Small intestine (tissue), 7 donors: ENCODE data around the gene HKDC1. TPM values are rescaled to one million over a fixed set of nuclear protein-coding genes. Genes with fewer than 3 reads are reported as not detected.

ENCODE experiments used
- DNase-seq, 2 donors: peaks; one replicate each; pipeline versions ENCODE4 v3.0.0 to v3.0.0-alpha.2; 2013
- FAIRE-seq: peaks from 2 replicates; lab custom pipeline; 2012; peaks lifted over from hg19 to GRCh38; lab: Jason Lieb, UNC
- H3K27ac ChIP-seq, 3 donors: one replicate each; pipeline ENCODE4 v1.5.1; 2013; ENCODE audit warnings: low read length in 2 of 3, mild to moderate bottlenecking in 2 of 3, control low read depth in 1 of 3, inconsistent platforms in 1 of 3, low read depth in 1 of 3, moderate library complexity in 1 of 3
- H3K27me3 ChIP-seq, 3 donors: one replicate each; pipeline ENCODE4 v1.6.1; 2013; ENCODE audit warnings: low read length in 3 of 3, inconsistent platforms in 1 of 3; ENCODE audit not compliant: control insufficient read depth in 3 of 3, insufficient read depth in 3 of 3
- H3K36me3 ChIP-seq, 3 donors: one replicate each; pipeline ENCODE4 v1.6.1; 2013; ENCODE audit warnings: low read length in 3 of 3, inconsistent platforms in 1 of 3, low read depth in 1 of 3, mild to moderate bottlenecking in 1 of 3, moderate library complexity in 1 of 3; ENCODE audit not compliant: control insufficient read depth in 3 of 3, insufficient read depth in 2 of 3
- H3K4me1 ChIP-seq, 3 donors: one replicate each; pipeline ENCODE4 v1.6.1; 2013; ENCODE audit warnings: low read length in 2 of 3, inconsistent platforms in 1 of 3, low read depth in 1 of 3, mild to moderate bottlenecking in 1 of 3, moderate library complexity in 1 of 3; ENCODE audit not compliant: control insufficient read depth in 3 of 3, insufficient read depth in 2 of 3
- H3K4me3 ChIP-seq, 3 donors: one replicate each; pipeline ENCODE4 v1.5.1; 2013; ENCODE audit warnings: low read length in 3 of 3, control low read depth in 1 of 3, inconsistent platforms in 1 of 3, low read depth in 1 of 3, mild to moderate bottlenecking in 1 of 3, moderate library complexity in 1 of 3
- H3K9me3 ChIP-seq, 2 donors: one replicate each; pipeline ENCODE4 v1.6.1; 2013; ENCODE audit warnings: low read depth in 1 of 2, low read length in 1 of 2; ENCODE audit not compliant: control insufficient read depth in 2 of 2, insufficient read depth in 1 of 2
- WGBS, 3 donors: extraction: QIAGEN DNeasy Blood & Tissue Kit; methylation state at CpG; one replicate each; pipeline ENCODE4 v1.1.7; 2013; 5-methylcytosine and 5-hydroxymethylcytosine counted together
- polyA plus RNA-seq, 4 donors: library from polyadenylated mRNA; stranded (reverse) in 3 of 4; unstranded in 1 of 4; fragments of 200-250 nt in 3 of 4; fragments of 120-200 nt in 1 of 4; gene quantifications; one replicate each; pipeline versions ENCODE4 v1.2.1 to v1.2.3, GENCODE V29; 2013
- donor health status: healthy with polysubstance abuse.
- donor health status: control.
- donor health status: control.
- donor health status: Bipolar disorder and iron deficiency.
- donor health status: healthy.

HKDC1 gene
- polyA plus RNA-seq, 4 donors: 45.7 to 119 (median 64.7) TPM

GRCh38 chr10:69230128-69230527 lies 10.0 kb downstream of the HKDC1 start:
- DNase-seq: no peak
- Histone ChIP-seq H3K9me3 (no peaks in the 10 kb centered on the region), H3K27ac (peak overlapping the region; percentile 70 to 94 (median 91)), H3K4me3 (no peak overlapping the region), H3K36me3 (peaks cover 2 to 88% (median 13%) of the 10 kb centered on the region in 3 donors), H3K4me1 (peaks cover 15 to 63% (median 16%) of the 10 kb centered on the region in 3 donors), H3K27me3 (no peaks in the 10 kb centered on the region)
- no peak for FAIRE-seq
- 53 to 69% (median 68%) methylated on average over 5 of the region's 5 CpGs for WGBS, 3 donors

GRCh38 chr10:69232252-69232651 lies 12.1 kb downstream of the HKDC1 start:
- WGBS, 3 donors: 70 to 86% (median 76%) methylated on average over 9 of the region's 9 CpGs
- no peak for FAIRE-seq
- H3K4me3 ChIP-seq: no peak overlapping the region
- peak; percentile 32 to 70 for DNase-seq
- peak overlapping the region in 2 of 3 donors; percentile 7 to 27 for H3K27ac ChIP-seq
- no peaks in the 10 kb centered on the region for H3K27me3 ChIP-seq
- peaks cover 8 to 44% (median 11%) of the 10 kb centered on the region in 3 donors for H3K4me1 ChIP-seq
- H3K36me3 ChIP-seq: peaks cover 2 to 87% (median 15%) of the 10 kb centered on the region in 3 donors
- H3K9me3 ChIP-seq: no peaks in the 10 kb centered on the region

- DNase-seq (peak in 1 of 2 donors; percentile 82), FAIRE-seq (no peak)
- Histone ChIP-seq H3K4me3 (no peak overlapping the region), H3K27ac (peak overlapping the region in 1 of 3 donors; percentile 27), H3K36me3 (peaks cover 2 to 83% (median 15%) of the 10 kb centered on the region in 3 donors), H3K9me3 (no peaks in the 10 kb centered on the region), H3K27me3 (no peaks in the 10 kb centered on the region), H3K4me1 (peaks cover 7 to 44% (median 8%) of the 10 kb centered on the region in 3 donors)
- 37 to 72% (median 54%) methylated on average over 22 of the region's 22 CpGs for WGBS, 3 donors
Observed at GRCh38 chr10:69232736-69233480, 12.8 kb downstream of the HKDC1 start.

- FAIRE-seq: no peak
- DNase-seq: no peak
Observed at GRCh38 chr10:69234447-69234846, 14.3 kb downstream of the HKDC1 start.

GRCh38 chr10:69237528-69238159 lies 17.5 kb downstream of the HKDC1 start:
- H3K4me3 ChIP-seq: no peak overlapping the region
- no peak overlapping the region for H3K27ac ChIP-seq
- peaks cover 0 to 5% (median 0%) of the 10 kb centered on the region in 3 donors for H3K4me1 ChIP-seq
- 28 to 34% (median 30%) methylated on average over 17 of the region's 17 CpGs for WGBS, 3 donors
- no peaks in the 10 kb centered on the region for H3K27me3 ChIP-seq
- FAIRE-seq: no peak
- peak; percentile 79 to 88 for DNase-seq
- H3K36me3 ChIP-seq: peaks cover 3 to 78% (median 27%) of the 10 kb centered on the region in 3 donors
- no peaks in the 10 kb centered on the region for H3K9me3 ChIP-seq

More at GRCh38 chr10:69234447-69234846, 14.3 kb downstream of the HKDC1 start:
- 94 to 97% (median 95%) methylated on average over 3 of the region's 3 CpGs for WGBS, 3 donors
- H3K27me3 ChIP-seq: no peaks in the 10 kb centered on the region
- peaks cover 2 to 80% (median 20%) of the 10 kb centered on the region in 3 donors for H3K36me3 ChIP-seq
- no peak overlapping the region for H3K4me3 ChIP-seq
- H3K4me1 ChIP-seq: peaks cover 4 to 31% (median 4%) of the 10 kb centered on the region in 3 donors
- H3K27ac ChIP-seq: no peak overlapping the region
- H3K9me3 ChIP-seq: no peaks in the 10 kb centered on the region

GRCh38 chr10:69239136-69239535 lies 19.0 kb downstream of the HKDC1 start:
- DNase-seq (no peak), FAIRE-seq (no peak)
- WGBS, 3 donors: 82 to 92% (median 91%) methylated on average over 5 of the region's 5 CpGs
- Histone ChIP-seq H3K27me3 (no peaks in the 10 kb centered on the region), H3K4me1 (no peaks in the 10 kb centered on the region), H3K4me3 (no peak overlapping the region), H3K9me3 (no peaks in the 10 kb centered on the region), H3K36me3 (peaks cover 2 to 78% (median 30%) of the 10 kb centered on the region in 3 donors), H3K27ac (no peak overlapping the region)

GRCh38 chr10:69239816-69240434 lies 19.8 kb downstream of the HKDC1 start:
- no peaks in the 10 kb centered on the region for H3K4me1 ChIP-seq
- peaks cover 2 to 78% (median 31%) of the 10 kb centered on the region in 3 donors for H3K36me3 ChIP-seq
- no peaks in the 10 kb centered on the region for H3K27me3 ChIP-seq
- WGBS, 3 donors: 77 to 92% (median 84%) methylated on average over 6 of the region's 6 CpGs
- H3K4me3 ChIP-seq: no peak overlapping the region
- no peaks in the 10 kb centered on the region for H3K9me3 ChIP-seq
- no peak for FAIRE-seq
- H3K27ac ChIP-seq: no peak overlapping the region
- no peak for DNase-seq

- peaks cover 2 to 78% (median 31%) of the 10 kb centered on the region in 3 donors for H3K36me3 ChIP-seq
- no peak for FAIRE-seq
- no peak overlapping the region for H3K27ac ChIP-seq
- no peaks in the 10 kb centered on the region for H3K4me1 ChIP-seq
- DNase-seq: no peak
- H3K4me3 ChIP-seq: no peak overlapping the region
- no peaks in the 10 kb centered on the region for H3K27me3 ChIP-seq
- WGBS, 3 donors: 92 to 94% (median 93%) methylated on average over 11 of the region's 11 CpGs
- no peaks in the 10 kb centered on the region for H3K9me3 ChIP-seq
Observed at GRCh38 chr10:69240455-69240854, 20.3 kb downstream of the HKDC1 start.
